DND-41 (cell line): Measurements from ENCODE around the gene CRHBP.

Experiments used
- CTCF ChIP-seq: IDR thresholded peaks from 2 replicates; pipeline ENCODE4 v1.5.1; 2012; ENCODE audit warnings: borderline replicate concordance, low read length, moderate library complexity, mild to moderate bottlenecking; ENCODE audit not compliant: poor library complexity, severe bottlenecking; ENCODE audit errors: extremely low read depth
- EZH2 ChIP-seq: IDR thresholded peaks from 3 replicates; pipeline ENCODE4 v1.6.1; 2012; ENCODE audit warnings: borderline replicate concordance, low read depth, mild to moderate bottlenecking, moderate library complexity, low read length, inconsistent platforms; ENCODE audit not compliant: severe bottlenecking

DNA sequence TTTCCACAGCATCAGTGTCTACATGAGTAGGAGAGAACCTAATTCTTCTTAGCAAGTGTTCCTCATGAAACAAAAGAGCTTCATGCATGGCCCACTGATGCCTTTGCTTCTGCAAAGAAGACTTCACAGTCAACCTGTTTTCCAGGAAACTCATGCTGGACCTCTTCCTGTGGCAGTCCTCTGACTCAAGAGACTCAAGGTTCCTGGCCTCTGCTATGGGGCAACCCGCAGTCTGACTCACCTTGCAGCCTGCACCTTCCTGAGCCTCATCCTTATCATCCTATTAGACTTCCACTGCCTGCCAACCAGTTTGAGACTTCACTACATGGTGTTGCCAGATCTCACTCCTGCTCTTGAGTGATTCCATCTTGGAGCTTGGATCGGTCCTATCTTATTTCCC is 59.8 kb downstream of the CRHBP start:
- no peak for TF ChIP-seq CTCF
- TF ChIP-seq EZH2, result no peak
